ENCODE data around the gene SEZ6L2.
"Not testable (repeated sequence)": the region's sequence is repeated elsewhere in the genome, so short reads cannot be mapped to it uniquely, and the experiment has no call there.

The SEZ6L2 gene

GRCh38 chr16:29910819-29911675 is 11.7 kb upstream of the SEZ6L2 start:
- no peak for DNase-seq (ENCODE audit: low read depth)

GRCh38 chr16:29909851-29910250 is 10.5 kb upstream of the SEZ6L2 start:
- DNase-seq (ENCODE audit: low read depth) = not testable (repeated sequence)

GRCh38 chr16:29909391-29909790 is 10.0 kb upstream of the SEZ6L2 start:
- peak; percentile 62 for DNase-seq (ENCODE audit: low read depth)

GRCh38 chr16:29908719-29909220 is 9.4 kb upstream of the SEZ6L2 start:
- DNase-seq (ENCODE audit: low read depth) = no peak

- DNase-seq (ENCODE audit: low read depth) = no peak
Observed at GRCh38 chr16:29907973-29908372, 8.6 kb upstream of the SEZ6L2 start.

- DNase-seq (ENCODE audit: low read depth) = no peak
Observed at GRCh38 chr16:29906520-29907244, 7.3 kb upstream of the SEZ6L2 start.

- no peak for DNase-seq (ENCODE audit: low read depth)
Observed at GRCh38 chr16:29905668-29906067, 6.3 kb upstream of the SEZ6L2 start.

- DNase-seq (ENCODE audit: low read depth) = no peak
Observed at GRCh38 chr16:29904947-29905346, 5.6 kb upstream of the SEZ6L2 start.

GRCh38 chr16:29903590-29903989 is 4.2 kb upstream of the SEZ6L2 start:
- DNase-seq (ENCODE audit: low read depth) = no peak

GRCh38 chr16:29901607-29901945 is 2.2 kb upstream of the SEZ6L2 start:
- DNase-seq (ENCODE audit: low read depth) = no peak

- no peak for DNase-seq (ENCODE audit: low read depth)
Observed at GRCh38 chr16:29900888-29901606, 1.7 kb upstream of the SEZ6L2 start.

GRCh38 chr16:29900102-29900887 is 945 bp upstream of the SEZ6L2 start, which contains the start of gene ASPHD1:
Gene ASPHD1, plus strand, starts transcription at chr16:29900488. Its CDS starts 484 bp downstream, at chr16:29900972.
- peak; percentile 72 for DNase-seq (ENCODE audit: low read depth)

- no peak for DNase-seq (ENCODE audit: low read depth)
Observed at GRCh38 chr16:29898804-29899515, 390 bp downstream of the SEZ6L2 start.

GRCh38 chr16:29898135-29898803 is 1.1 kb downstream of the SEZ6L2 start:
- DNase-seq (ENCODE audit: low read depth) = no peak

GRCh38 chr16:29897333-29897732 is 2.0 kb downstream of the SEZ6L2 start:
- DNase-seq (ENCODE audit: low read depth) = no peak

GRCh38 chr16:29896841-29897240 is 2.5 kb downstream of the SEZ6L2 start:
- no peak for DNase-seq (ENCODE audit: low read depth)

- DNase-seq (ENCODE audit: low read depth) = no peak
Observed at GRCh38 chr16:29894352-29894751, 5.0 kb downstream of the SEZ6L2 start.

GRCh38 chr16:29893553-29893952 is 5.8 kb downstream of the SEZ6L2 start:
- DNase-seq (ENCODE audit: low read depth) = no peak

- no peak for DNase-seq (ENCODE audit: low read depth)
Observed at GRCh38 chr16:29892458-29892813, 6.9 kb downstream of the SEZ6L2 start.

Data from fibroblast of gingiva (primary cell).